PC-9 (cell line): ENCODE data around the gene TAF3. TPM values are rescaled to one million over a fixed set of nuclear protein-coding genes. Genes with fewer than 3 reads are reported as not detected.

Experiments
- BruUV-seq: library from RNA; stranded (reverse); fragments of 400-500 nt; replicated peaks from 2 replicates; lab custom pipeline; 2021; lab: Mats Ljungman, UMichigan
- CTCF ChIA-PET: fragments of 300-600 bp; sonication (Branson Sonifier 250); formaldehyde crosslinking; loops from one replicate; lab custom pipeline; 2022; ENCODE audit warnings: antibody characterized with exemption; lab: Charles Lee
- POLR2A ChIA-PET: fragments of 300-600 bp; sonication (Branson Sonifier 250); formaldehyde crosslinking; loops from one replicate; lab custom pipeline; 2022; ENCODE audit warnings: antibody characterized with exemption; ENCODE audit not compliant: unreplicated experiment; lab: Charles Lee
- DNase-seq, 2 experiments: peaks; one replicate each; pipeline versions ENCODE4 v3.0.0 to v3.0.0-alpha.2; 2015 to 2022; ENCODE audit warnings: mixed read lengths in 1 of 2
- H2AFZ ChIP-seq: fragments of 200-600 bp; sonication (generic); 2 replicates; pipeline ENCODE4 v1.8.1; 2017; ENCODE audit warnings: antibody characterized with exemption
- H3F3A ChIP-seq: fragments of 200-600 bp; sonication (generic); 2 replicates; pipeline ENCODE4 v1.8.1; 2017; ENCODE audit warnings: antibody characterized with exemption, mild to moderate bottlenecking, low read depth; ENCODE audit not compliant: insufficient read depth
- H3K27ac ChIP-seq: fragments of 200-600 bp; sonication (generic); 2 replicates; pipeline ENCODE4 v1.6.1; 2016; ENCODE audit warnings: mixed run types
- H3K27me3 ChIP-seq: fragments of 200-600 bp; sonication (generic); 2 replicates; pipeline ENCODE4 v1.6.1; 2016; ENCODE audit warnings: low read depth, mixed run types; ENCODE audit not compliant: insufficient read depth
- H3K36me3 ChIP-seq: fragments of 200-600 bp; sonication (generic); 2 replicates; pipeline ENCODE4 v1.6.1; 2016; ENCODE audit warnings: low read depth, mixed run types
- H3K4me1 ChIP-seq: fragments of 200-600 bp; sonication (generic); replicated peaks from 2 replicates; pipeline ENCODE4 v1.6.1; 2016; ENCODE audit warnings: mixed run types; ENCODE audit not compliant: insufficient read depth
- H3K4me2 ChIP-seq: fragments of 200-600 bp; sonication (generic); 2 replicates; pipeline ENCODE4 v1.6.1; 2017; ENCODE audit warnings: mixed run types
- H3K4me3 ChIP-seq: fragments of 200-600 bp; sonication (generic); 2 replicates; pipeline ENCODE4 v1.6.1; 2016; ENCODE audit warnings: mixed run types
- H3K79me2 ChIP-seq: fragments of 200-600 bp; sonication (generic); 2 replicates; pipeline ENCODE4 v1.6.1; 2017; ENCODE audit warnings: low read depth, mixed run types
- H3K9me2 ChIP-seq: fragments of 200-600 bp; sonication (generic); 2 replicates; pipeline ENCODE4 v1.8.1; 2017; ENCODE audit warnings: mild to moderate bottlenecking; ENCODE audit not compliant: insufficient read depth
- H3K9me3 ChIP-seq: fragments of 200-600 bp; sonication (generic); 2 replicates; pipeline ENCODE4 v1.8.1; 2016; ENCODE audit warnings: low read depth; ENCODE audit not compliant: insufficient read depth
- H4K20me1 ChIP-seq: fragments of 200-600 bp; sonication (generic); 2 replicates; pipeline ENCODE4 v1.8.1; 2017; ENCODE audit not compliant: insufficient read depth
- CTCF ChIP-seq: fragments of 200-600 bp; sonication (generic); conservative IDR thresholded peaks from 2 replicates; pipeline ENCODE4 v1.6.1; 2017; ENCODE audit warnings: mixed run types, antibody characterized with exemption, mild to moderate bottlenecking, moderate library complexity
- EZH2 ChIP-seq: fragments of 200-600 bp; sonication (generic); IDR thresholded peaks from 2 replicates; pipeline ENCODE4 v1.8.0; 2017; ENCODE audit warnings: antibody characterized with exemption, low read depth
- intact Hi-C: fragments of 100-400 bp; cut with micrococcal nuclease; formaldehyde crosslinking; loops from one replicate; pipeline ENCODE4 v1.10.0; 2022; ENCODE audit not compliant: unreplicated experiment
- total RNA-seq: library from RNA; stranded (reverse); gene quantifications from 2 replicates; pipeline ENCODE4 v1.2.3, GENCODE V29; 2021

Gene TAF3
- total RNA-seq, 1 experiment from 2014 or later: 7.7 TPM

GRCh38 chr10:7829289-7829834, 11.1 kb downstream of the TAF3 start:
- no peak for DNase-seq
- Histone ChIP-seq H2AFZ (no peak overlapping the region), H3K9me3 (no peaks in the 10 kb centered on the region), H3F3A (no peaks in the 10 kb centered on the region), H3K4me2 (no peak overlapping the region), H3K36me3 (no peaks in the 10 kb centered on the region), H4K20me1 (no peaks in the 10 kb centered on the region), H3K4me1 (no peaks in the 10 kb centered on the region), H3K27me3 (no peaks in the 10 kb centered on the region), H3K4me3 (no peak overlapping the region), H3K79me2 (no peaks in the 10 kb centered on the region), H3K9me2 (no peaks in the 10 kb centered on the region), H3K27ac (no peak overlapping the region)
- TF ChIP-seq CTCF: no peak
- no peak for TF ChIP-seq EZH2
- intact Hi-C loops: no loop called here
- POLR2A ChIA-PET: no interaction called here
- BruUV-seq: no TSS peak
- CTCF ChIA-PET: no interaction called here

GRCh38 chr10:7832060-7832459, 13.8 kb downstream of the TAF3 start:
- BruUV-seq: no TSS peak
- intact Hi-C loops: no loop called here
- H3K4me1 ChIP-seq: no peaks in the 10 kb centered on the region
- H3K36me3 ChIP-seq: no peaks in the 10 kb centered on the region
- no peak overlapping the region for H3K4me3 ChIP-seq
- no peaks in the 10 kb centered on the region for H3K9me3 ChIP-seq
- no peaks in the 10 kb centered on the region for H3K27me3 ChIP-seq
- TF ChIP-seq CTCF (no peak), EZH2 (no peak)
- H4K20me1 ChIP-seq: no peaks in the 10 kb centered on the region
- H3F3A ChIP-seq: no peaks in the 10 kb centered on the region
- DNase-seq: no peak
- no peak overlapping the region for H3K27ac ChIP-seq
- H3K9me2 ChIP-seq: no peaks in the 10 kb centered on the region
- ChIA-PET POLR2A (no interaction called here), CTCF (no interaction called here)
- no peak overlapping the region for H3K4me2 ChIP-seq
- no peak overlapping the region for H2AFZ ChIP-seq
- no peaks in the 10 kb centered on the region for H3K79me2 ChIP-seq

GRCh38 chr10:7833210-7833609, 14.9 kb downstream of the TAF3 start:
- H3K27ac ChIP-seq: no peak overlapping the region
- intact Hi-C loops: no loop called here
- no peaks in the 10 kb centered on the region for H3K9me2 ChIP-seq
- H3K4me3 ChIP-seq: no peak overlapping the region
- no peak for DNase-seq
- no peak overlapping the region for H2AFZ ChIP-seq
- no peaks in the 10 kb centered on the region for H3K79me2 ChIP-seq
- H3K27me3 ChIP-seq: no peaks in the 10 kb centered on the region
- no peaks in the 10 kb centered on the region for H3K9me3 ChIP-seq
- no peaks in the 10 kb centered on the region for H4K20me1 ChIP-seq
- TF ChIP-seq CTCF (no peak), EZH2 (no peak)
- H3K4me1 ChIP-seq: no peaks in the 10 kb centered on the region
- H3F3A ChIP-seq: no peaks in the 10 kb centered on the region
- CTCF ChIA-PET: no interaction called here
- no peaks in the 10 kb centered on the region for H3K36me3 ChIP-seq
- H3K4me2 ChIP-seq: no peak overlapping the region
- no TSS peak for BruUV-seq
- POLR2A ChIA-PET: no interaction called here
